Muscle of leg (tissue), 11 donors: ENCODE measurements around the gene NXPH1. TPM values are rescaled to one million over a fixed set of nuclear protein-coding genes. Genes with fewer than 3 reads are reported as not detected.

Experiments used
- DNase-seq: peaks from one replicate; pipeline ENCODE4 v3.0.0; 2013
- H3K27ac ChIP-seq: one replicate; pipeline ENCODE4 v1.5.1; 2013; ENCODE audit warnings: mild to moderate bottlenecking, low read length, control low read depth
- H3K27me3 ChIP-seq: one replicate; pipeline ENCODE4 v1.6.1; 2013; ENCODE audit warnings: low read length; ENCODE audit not compliant: control insufficient read depth, insufficient read depth
- H3K36me3 ChIP-seq: one replicate; pipeline ENCODE4 v1.6.1; 2013; ENCODE audit warnings: low read length; ENCODE audit not compliant: control insufficient read depth, insufficient read depth
- H3K4me1 ChIP-seq: one replicate; pipeline ENCODE4 v1.6.1; 2013; ENCODE audit warnings: low read length; ENCODE audit not compliant: control insufficient read depth, insufficient read depth
- H3K4me3 ChIP-seq: one replicate; pipeline ENCODE4 v1.5.1; 2013; ENCODE audit warnings: low read length, control low read depth
- H3K9me3 ChIP-seq: replicated peaks from 2 replicates; pipeline ENCODE4 v1.6.1; 2013; ENCODE audit warnings: low read depth, low read length; ENCODE audit not compliant: control insufficient read depth
- WGBS: methylation state at CpG from one replicate; pipeline ENCODE4 v1.1.5; 2013; ENCODE audit warnings: missing lambda C conversion rate; ENCODE audit not compliant: insufficient coverage; 5-methylcytosine and 5-hydroxymethylcytosine counted together
- polyA plus RNA-seq, 8 donors: library from polyadenylated mRNA; unstranded; fragments of 120-200 nt; gene quantifications; one replicate each; pipeline versions ENCODE4 v1.2.1 to v1.2.3, GENCODE V29; 2013; ENCODE audit warnings: inconsistent platforms in 1 of 8, low replicate concordance in 1 of 8; ENCODE audit not compliant: insufficient read length in 8 of 8, insufficient read depth in 1 of 8
- total RNA-seq: library from RNA; stranded (reverse); fragments of 120-200 nt; gene quantifications from one replicate; pipeline ENCODE4 v1.2.4, GENCODE V29; 2013

Gene NXPH1
- total and polyA plus RNA-seq, 9 donors = 0.28 TPM; not detected in 8

- Histone ChIP-seq H3K27ac (no peak overlapping the region), H3K36me3 (no peaks in the 10 kb centered on the region), H3K4me1 (no peaks in the 10 kb centered on the region), H3K9me3 (no peaks in the 10 kb centered on the region), H3K4me3 (no peak overlapping the region), H3K27me3 (no peaks in the 10 kb centered on the region)
- no CpG with 5 or more reads among the region's 1 CpG for WGBS
- no peak for DNase-seq
Measured at GRCh38 chr7:8408871-8409270, 24.5 kb upstream of the NXPH1 start.

DNA sequence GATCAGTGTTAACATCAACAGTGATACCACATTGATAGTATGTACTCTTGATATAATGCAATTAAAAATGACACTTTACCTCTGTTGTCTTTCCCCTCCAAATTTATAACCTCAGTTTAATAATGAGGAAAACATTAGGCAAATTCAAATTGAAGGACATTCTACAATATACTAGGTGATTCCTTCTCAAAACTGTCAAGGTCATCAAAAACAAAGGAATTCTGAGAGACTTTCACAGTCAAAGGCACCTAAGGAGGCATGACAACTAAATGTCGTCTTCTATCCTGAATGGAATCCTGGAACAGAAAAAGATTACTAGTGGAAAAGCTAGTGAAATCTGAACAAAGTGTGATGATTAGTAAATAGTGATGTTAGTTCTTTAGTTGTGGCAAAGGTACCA is 22.3 kb upstream of the NXPH1 start:
- Histone ChIP-seq H3K9me3 (no peaks in the 10 kb centered on the region), H3K36me3 (no peaks in the 10 kb centered on the region), H3K27ac (no peak overlapping the region), H3K4me1 (no peaks in the 10 kb centered on the region), H3K4me3 (no peak overlapping the region), H3K27me3 (no peaks in the 10 kb centered on the region)
- DNase-seq = no peak
- WGBS = no CpG with 5 or more reads among the region's 1 CpG

GRCh38 chr7:8413600-8413999 is 19.8 kb upstream of the NXPH1 start:
- DNase-seq = no peak
- no peak overlapping the region for H3K27ac ChIP-seq
- 60% methylated on average over 1 of the region's 4 CpGs for WGBS

DNA sequence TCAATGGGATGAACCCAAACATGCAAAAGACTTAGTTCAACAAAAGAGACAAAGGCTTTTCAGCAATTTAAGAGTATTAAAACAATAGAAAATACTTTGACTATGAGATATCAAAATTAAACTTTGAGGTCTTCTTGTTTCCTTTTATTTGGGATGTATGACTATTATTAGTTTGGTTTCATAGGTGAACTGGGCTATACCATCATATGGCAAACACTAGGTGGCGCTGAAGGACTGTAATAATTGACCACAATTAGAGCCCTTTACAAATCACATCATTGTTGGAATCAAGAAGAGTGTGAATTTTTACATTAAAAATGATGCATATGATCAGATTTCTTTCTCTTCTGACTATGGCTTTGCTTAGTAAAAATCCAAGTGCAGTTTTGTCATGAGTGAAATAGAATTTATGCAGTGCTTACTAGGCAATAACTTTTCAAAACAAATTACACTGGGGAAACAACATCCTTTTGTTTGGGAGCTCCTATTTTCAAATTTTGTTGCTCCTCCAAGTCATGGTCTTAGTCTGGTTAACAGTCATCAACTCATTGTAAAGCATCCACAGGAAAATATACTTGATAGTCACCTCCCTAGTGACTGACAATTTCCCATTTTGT is 14.7 kb upstream of the NXPH1 start:
- Histone ChIP-seq H3K27me3 (no peaks in the 10 kb centered on the region), H3K4me1 (no peaks in the 10 kb centered on the region), H3K36me3 (no peaks in the 10 kb centered on the region), H3K9me3 (no peaks in the 10 kb centered on the region), H3K4me3 (no peak overlapping the region), H3K27ac (no peak overlapping the region)
- no CpG with 5 or more reads among the region's 1 CpG for WGBS
- peak; percentile 70 for DNase-seq

More at GRCh38 chr7:8413600-8413999, 19.8 kb upstream of the NXPH1 start:
- H3K9me3 ChIP-seq = no peaks in the 10 kb centered on the region
- H3K36me3 ChIP-seq = no peaks in the 10 kb centered on the region
- no peaks in the 10 kb centered on the region for H3K4me1 ChIP-seq
- H3K4me3 ChIP-seq = no peak overlapping the region
- H3K27me3 ChIP-seq = no peaks in the 10 kb centered on the region

- no peaks in the 10 kb centered on the region for H3K4me1 ChIP-seq
- WGBS = no CpG with 5 or more reads among the region's 1 CpG
- H3K9me3 ChIP-seq = no peaks in the 10 kb centered on the region
- H3K36me3 ChIP-seq = no peaks in the 10 kb centered on the region
- DNase-seq = no peak
- no peak overlapping the region for H3K27ac ChIP-seq
- H3K27me3 ChIP-seq = no peaks in the 10 kb centered on the region
- H3K4me3 ChIP-seq = no peak overlapping the region
Measured at GRCh38 chr7:8422177-8422576, 11.2 kb upstream of the NXPH1 start.

- H3K27me3 ChIP-seq = no peaks in the 10 kb centered on the region
- 100% methylated on average over 1 of the region's 2 CpGs for WGBS
- no peaks in the 10 kb centered on the region for H3K36me3 ChIP-seq
- H3K27ac ChIP-seq = no peak overlapping the region
- H3K4me1 ChIP-seq = no peaks in the 10 kb centered on the region
- no peak for DNase-seq
- H3K9me3 ChIP-seq = no peaks in the 10 kb centered on the region
- no peak overlapping the region for H3K4me3 ChIP-seq
Measured at GRCh38 chr7:8423057-8423456, 10.4 kb upstream of the NXPH1 start.

- no peaks in the 10 kb centered on the region for H3K9me3 ChIP-seq
- H3K4me1 ChIP-seq = no peaks in the 10 kb centered on the region
- H3K27ac ChIP-seq = no peak overlapping the region
- H3K27me3 ChIP-seq = no peaks in the 10 kb centered on the region
- DNase-seq = no peak
- no CpG with 5 or more reads among the region's 1 CpG for WGBS
- no peak overlapping the region for H3K4me3 ChIP-seq
- no peaks in the 10 kb centered on the region for H3K36me3 ChIP-seq
Measured at GRCh38 chr7:8425223-8425622, 8.2 kb upstream of the NXPH1 start.

DNA sequence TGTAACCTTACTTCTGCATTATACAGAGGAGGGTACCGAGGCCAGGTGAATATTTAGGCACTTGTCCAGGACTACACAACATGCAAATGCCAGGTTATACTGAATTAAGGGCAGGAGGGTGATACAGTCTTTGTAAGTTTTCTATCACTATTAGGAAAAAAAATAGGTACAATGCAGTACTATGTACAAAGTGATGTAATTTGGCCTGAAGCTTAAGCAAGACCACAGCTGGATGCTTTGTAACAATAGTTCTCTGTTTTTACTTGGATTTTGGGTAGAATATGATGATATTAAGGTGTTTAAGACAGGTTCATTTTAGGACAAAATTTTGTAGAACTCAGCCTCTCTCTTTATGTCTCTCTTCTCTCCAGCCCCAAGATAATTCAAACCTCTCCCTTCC is 2.8 kb upstream of the NXPH1 start:
- H3K36me3 ChIP-seq = no peaks in the 10 kb centered on the region
- DNase-seq = no peak
- H3K9me3 ChIP-seq = no peaks in the 10 kb centered on the region
- H3K4me3 ChIP-seq = no peak overlapping the region
- H3K27me3 ChIP-seq = peaks cover 36% of the 10 kb centered on the region
- H3K4me1 ChIP-seq = peaks cover 7% of the 10 kb centered on the region
- no CpG with 5 or more reads among the region's 1 CpG for WGBS
- no peak overlapping the region for H3K27ac ChIP-seq

DNA sequence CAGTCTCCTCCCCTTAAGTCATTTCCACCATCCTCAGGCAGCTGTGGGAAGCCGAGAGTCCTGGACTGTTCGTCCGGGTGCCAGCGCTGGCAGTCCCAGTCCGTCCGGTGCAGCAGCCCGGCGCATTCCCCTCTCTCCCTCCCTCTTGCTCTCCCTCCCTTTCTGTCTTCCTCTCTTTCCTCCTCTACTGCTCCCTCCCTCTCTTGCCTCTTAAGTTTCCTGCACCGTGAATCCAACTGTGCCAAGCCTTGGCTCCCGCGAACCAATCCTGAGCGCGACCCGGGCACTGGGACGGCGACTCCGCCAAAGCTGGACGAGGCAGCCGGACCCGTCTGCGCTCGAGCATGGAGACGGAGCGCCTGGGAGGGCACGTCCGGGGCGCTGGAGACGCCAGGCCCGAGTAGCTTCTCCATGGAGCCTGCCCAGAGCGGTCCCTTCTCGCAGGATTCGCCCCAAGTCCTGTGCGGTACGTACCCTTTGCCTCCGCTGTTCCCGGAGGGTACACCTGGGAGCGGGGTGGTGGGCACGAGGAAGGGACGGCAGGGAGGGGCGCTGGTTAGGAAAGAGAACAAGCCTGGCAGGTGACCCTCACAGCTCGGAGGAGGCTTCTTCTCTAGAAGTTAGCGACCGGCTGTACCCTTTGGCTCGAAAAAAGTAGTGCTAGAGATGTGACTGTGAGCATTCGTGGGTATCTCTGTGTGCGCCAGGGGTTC is 1.0 kb downstream of the NXPH1 start:
- peaks cover 58% of the 10 kb centered on the region for H3K27me3 ChIP-seq
- H3K9me3 ChIP-seq = no peaks in the 10 kb centered on the region
- no peak overlapping the region for H3K27ac ChIP-seq
- H3K36me3 ChIP-seq = no peaks in the 10 kb centered on the region
- DNase-seq = no peak
- H3K4me1 ChIP-seq = peaks cover 7% of the 10 kb centered on the region
- WGBS = under 1% methylated on average over 38 of the region's 46 CpGs
- H3K4me3 ChIP-seq = no peak overlapping the region

DNA sequence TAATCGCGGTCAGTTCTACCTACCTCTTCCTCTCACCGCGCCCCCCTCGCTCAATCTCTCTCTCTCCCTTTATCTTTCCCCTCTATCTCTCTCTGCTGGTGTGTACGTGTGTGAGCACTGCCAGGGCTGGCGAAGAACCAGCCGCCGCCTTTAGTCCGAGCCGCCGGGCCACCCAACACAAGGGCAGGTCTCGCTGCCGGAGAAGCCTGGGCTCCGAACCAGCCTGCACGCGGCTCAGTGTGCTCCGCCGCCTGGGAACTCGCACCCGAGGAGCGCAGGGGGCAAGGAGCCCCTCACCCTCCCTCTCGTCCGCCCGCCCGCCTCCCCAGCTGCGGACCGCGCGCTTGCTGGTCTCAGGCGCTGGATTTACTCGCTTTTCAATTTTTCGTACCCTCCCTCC is 1.7 kb downstream of the NXPH1 start:
- Histone ChIP-seq H3K27ac (no peak overlapping the region), H3K4me1 (peaks cover 7% of the 10 kb centered on the region), H3K9me3 (no peaks in the 10 kb centered on the region), H3K27me3 (peaks cover 61% of the 10 kb centered on the region), H3K4me3 (no peak overlapping the region), H3K36me3 (no peaks in the 10 kb centered on the region)
- WGBS = under 1% methylated on average over 20 of the region's 33 CpGs
- DNase-seq = no peak
